Activated CD4-positive, alpha-beta T cell treated with anti-CD3 and anti-CD28 coated beads, Interleukin-2, Interleukin-4, amounts not matched to agents 100 ng/mL and 50 ng/mL, durations not matched to agents 16 hours and 8 hours (primary cell): ENCODE measurements around the gene ITGA2.
A peak's percentile ranks its signal among the peaks of the same experiment; 100 is the strongest.

Experiments
- DNase-seq: peaks from one replicate; pipeline ENCODE4 v3.0.0-alpha.2; 2020; ENCODE audit warnings: low spot score

ITGA2 gene

GRCh38 chr5:53059281-53059680 is 70.1 kb downstream of the ITGA2 start:
- DNase-seq: no peak

- DNase-seq: no peak
Observed at GRCh38 chr5:53063176-53063575, 74.0 kb downstream of the ITGA2 start.

- DNase-seq: no peak
Observed at GRCh38 chr5:53063791-53064190, 74.6 kb downstream of the ITGA2 start.

- no peak for DNase-seq
Observed at GRCh38 chr5:53066088-53066487, 76.9 kb downstream of the ITGA2 start.

- no peak for DNase-seq
Observed at GRCh38 chr5:53067641-53068040, 78.5 kb downstream of the ITGA2 start.

GRCh38 chr5:53068291-53068836 is 79.2 kb downstream of the ITGA2 start:
- DNase-seq: no peak

DNA sequence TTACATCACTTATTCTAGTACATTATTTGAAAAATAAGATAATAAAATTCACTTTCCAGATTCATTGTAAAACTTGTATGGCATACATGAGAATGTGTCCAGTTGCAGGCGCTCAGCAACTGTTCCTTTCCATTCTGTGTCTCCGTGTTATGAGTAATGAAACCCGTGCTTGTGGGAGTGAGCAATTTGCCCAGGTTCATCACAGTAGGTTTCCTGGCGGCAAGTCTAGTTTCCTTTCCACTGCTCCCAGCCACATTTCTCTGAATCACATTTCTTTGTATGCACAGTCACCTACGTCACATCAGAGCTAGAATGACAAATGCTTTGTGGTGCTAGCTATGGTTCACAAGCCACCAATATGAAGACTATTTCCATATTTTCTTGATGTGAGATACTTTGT is 80.5 kb downstream of the ITGA2 start:
- peak; percentile 94 for DNase-seq

DNA sequence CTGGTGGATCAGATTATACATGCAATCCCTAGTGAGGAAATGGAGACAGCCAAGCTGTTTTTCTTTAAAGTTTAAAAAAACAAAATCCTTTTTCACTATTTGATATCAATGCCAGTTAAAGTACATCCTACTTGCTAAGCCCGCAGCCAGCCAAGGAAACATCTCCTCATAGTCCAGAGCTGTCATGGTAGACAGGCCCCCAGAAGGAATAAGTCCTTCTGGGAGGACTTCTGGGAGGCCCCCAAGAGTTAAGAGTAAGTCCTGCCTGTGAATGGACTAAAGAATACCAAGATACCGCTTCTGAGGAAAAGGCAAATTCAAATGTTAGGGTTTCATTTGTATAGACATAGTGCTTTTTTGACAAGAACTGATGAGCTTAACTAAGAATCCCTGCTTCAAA is 82.1 kb downstream of the ITGA2 start:
- DNase-seq: no peak

DNA sequence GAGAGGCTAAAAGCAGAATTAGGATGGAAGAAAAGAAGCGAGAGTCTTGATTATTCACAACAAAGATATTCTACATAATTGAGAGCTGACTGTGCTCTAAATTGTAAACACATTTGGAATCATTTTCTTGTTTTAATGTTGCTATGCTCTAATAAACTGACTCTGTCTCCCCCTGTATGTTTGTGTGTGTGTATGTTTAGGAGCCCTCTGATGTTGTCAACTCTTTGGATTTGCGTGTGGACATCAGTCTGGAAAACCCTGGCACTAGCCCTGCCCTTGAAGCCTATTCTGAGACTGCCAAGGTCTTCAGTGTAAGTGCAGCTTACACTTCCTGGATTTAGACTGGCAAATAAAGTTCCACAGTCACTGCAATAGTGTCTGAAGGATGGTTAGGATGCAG is 82.6 kb downstream of the ITGA2 start:
- DNase-seq: no peak

DNA sequence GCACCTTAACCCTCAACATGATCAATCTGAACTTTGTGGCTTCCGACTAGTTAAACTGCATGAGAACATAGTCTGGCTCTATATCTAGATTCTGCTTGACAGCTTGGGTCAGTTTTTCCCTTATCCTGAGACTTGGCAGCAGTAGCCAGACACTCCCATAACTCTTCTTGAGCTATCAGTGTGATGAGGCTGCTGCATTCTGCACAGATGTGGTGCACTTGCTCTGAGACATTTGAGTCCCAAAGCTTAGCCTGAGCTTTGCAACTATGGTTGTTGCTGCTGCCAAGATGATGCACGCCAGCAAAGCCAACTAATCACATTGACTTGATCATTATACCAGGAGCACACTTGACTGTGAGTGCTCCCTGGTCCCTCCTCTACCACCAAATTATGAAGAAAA is 84.2 kb downstream of the ITGA2 start:
- DNase-seq: no peak

DNA sequence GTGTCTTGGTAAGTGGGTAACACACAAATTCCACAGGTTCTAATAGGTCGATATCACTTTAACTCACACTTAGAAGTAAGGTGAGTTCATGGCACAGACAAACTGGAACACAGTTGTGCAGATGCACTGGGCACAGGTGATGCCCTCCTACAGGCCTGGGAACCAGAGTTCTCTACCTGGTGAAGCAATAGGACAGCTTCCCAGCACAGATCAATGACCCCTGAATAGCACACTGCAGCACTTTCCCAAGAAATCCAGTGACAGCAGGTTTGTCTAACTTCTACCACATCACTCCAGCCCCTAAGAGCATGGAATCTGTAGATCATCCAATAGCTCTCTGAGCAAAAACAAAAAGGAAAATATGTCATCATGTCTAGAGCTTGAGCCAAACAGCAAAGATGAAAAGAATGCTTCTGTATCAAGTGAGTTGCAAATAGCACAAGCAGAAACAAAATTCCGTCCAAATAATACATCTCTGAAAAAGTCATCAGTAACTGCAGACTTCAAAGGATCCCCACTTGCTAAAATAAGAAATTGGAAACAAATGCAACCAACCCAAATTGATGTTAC is 86.9 kb downstream of the ITGA2 start:
- DNase-seq: no peak

- DNase-seq: peak; percentile 15
Observed at GRCh38 chr5:53080271-53080670, 91.1 kb downstream of the ITGA2 start.

GRCh38 chr5:53083927-53084326 is 94.8 kb downstream of the ITGA2 start:
- DNase-seq: no peak

- no peak for DNase-seq
Observed at GRCh38 chr5:53084546-53085255, 95.5 kb downstream of the ITGA2 start.

DNA sequence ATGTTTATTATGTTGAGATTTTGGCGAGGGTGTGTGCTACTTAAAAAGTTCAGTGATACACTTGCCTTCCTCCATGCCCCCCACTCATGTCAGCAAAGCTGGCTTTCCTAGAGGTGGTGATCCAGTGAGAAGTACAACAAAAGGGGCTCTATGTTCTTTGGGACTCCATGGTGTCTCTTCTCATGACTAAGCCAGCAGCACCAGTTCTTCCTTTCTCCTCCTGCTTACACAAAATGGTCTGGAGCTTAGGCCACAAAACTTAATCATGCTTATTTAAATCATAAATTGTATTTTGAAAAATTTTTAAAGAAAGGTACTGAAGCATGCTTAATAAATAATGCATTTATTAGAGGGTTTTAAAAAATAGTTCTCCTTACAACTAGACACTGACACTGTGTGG is 98.0 kb downstream of the ITGA2 start:
- DNase-seq: no peak

DNA sequence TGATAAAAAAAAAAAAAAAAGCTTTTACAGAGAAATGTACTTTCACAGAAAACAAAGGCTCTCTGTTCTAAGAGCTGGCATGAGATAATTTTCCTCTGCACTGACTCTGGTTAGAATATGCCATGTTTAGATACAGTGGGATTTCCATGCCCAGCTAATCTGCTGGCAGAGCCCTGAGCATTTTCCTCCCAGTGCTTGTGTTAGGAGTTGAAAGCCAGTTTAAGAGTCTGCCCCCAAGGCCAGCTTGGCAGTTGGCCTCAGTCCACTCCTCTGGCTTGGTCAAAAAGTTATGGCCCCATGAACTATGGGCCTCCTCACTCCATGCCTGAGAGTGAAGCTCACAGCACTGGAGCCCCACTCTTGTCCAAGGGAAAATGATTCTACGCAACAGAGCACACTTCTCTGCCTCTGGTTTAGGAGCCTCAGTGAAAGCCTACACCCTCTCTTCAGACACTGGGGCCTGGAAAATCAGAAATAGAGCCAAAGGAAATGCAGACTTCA is 98.5 kb downstream of the ITGA2 start:
- no peak for DNase-seq

DNA sequence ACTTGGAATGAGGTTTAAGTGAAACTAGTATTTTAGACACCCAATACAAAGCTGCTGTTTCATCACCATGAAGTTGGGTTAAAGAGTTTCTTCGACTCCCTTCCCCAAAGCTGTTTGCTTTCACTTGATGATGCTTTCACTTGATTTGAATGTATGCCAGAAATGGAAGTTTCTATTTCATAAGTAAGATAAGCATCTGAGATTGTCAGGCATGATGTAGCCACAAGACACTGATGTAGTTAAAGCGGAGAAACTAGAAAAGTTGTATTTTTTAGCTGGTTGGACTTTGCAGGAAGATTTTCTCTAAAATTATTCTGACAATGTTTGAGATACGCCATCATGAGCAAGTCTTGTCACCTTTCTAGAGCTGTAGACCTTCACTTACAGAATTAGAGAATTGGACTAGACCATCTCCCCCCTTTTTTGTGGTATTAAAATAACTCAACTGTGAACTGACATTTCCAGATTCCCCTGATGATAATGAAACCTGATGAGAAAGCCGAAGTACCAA is 100.4 kb downstream of the ITGA2 start:
- DNase-seq: peak; percentile 63

DNA sequence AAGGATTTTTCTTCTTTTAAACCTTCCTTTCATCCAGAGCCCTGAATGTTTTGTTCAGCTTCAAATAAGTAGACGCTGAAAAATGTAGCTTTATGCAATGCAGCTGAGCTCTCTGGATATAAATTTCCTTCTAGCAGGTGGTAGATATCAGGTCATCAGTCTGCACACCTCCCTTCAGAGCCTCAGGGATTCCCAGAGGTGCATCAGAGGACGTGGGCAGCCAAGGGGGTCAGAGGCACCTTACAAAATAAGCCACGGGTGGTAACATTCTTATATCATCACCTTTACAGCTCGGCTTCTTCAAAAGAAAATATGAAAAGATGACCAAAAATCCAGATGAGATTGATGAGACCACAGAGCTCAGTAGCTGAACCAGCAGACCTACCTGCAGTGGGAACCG is 101.1 kb downstream of the ITGA2 start:
- DNase-seq: no peak

- no peak for DNase-seq
Observed at GRCh38 chr5:53091289-53091688, 102.1 kb downstream of the ITGA2 start.

GRCh38 chr5:53092242-53092641 is 103.1 kb downstream of the ITGA2 start:
- DNase-seq: no peak

GRCh38 chr5:53095217-53095616 is 106.1 kb downstream of the ITGA2 start:
- DNase-seq: no peak

DNA sequence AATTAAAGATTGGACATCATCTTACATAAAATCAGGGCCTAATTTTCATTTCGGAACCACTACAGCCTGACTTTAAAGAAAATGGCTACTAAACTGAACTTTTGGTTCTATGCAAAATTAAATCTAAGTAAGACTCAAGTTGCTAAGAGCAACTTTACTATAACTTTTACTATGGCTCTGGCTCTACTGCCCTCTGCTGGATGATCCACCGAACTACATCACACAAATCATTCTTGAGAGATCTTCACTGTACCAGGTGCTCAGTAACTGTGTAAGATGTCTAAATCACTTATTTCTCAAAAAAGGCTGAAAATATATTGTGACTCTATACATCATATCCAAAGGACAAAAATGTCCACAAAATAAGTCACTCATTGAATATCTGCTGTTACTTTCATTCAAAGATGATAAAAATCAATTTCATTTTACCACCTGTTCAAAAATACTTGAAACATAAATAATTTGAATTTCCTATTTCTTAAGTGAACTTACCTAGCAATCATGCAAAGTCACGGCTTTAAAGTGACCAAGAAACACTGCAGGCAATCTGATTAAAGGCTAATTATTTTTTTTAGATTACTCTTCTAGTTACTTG is 106.9 kb downstream of the ITGA2 start:
- peak; percentile 71 for DNase-seq

GRCh38 chr5:53099546-53099945 is 110.4 kb downstream of the ITGA2 start:
- DNase-seq: no peak
